Endothelial cell of umbilical vein (primary cell): ENCODE measurements around the gene SAMD4A. TPM values are rescaled to one million over a fixed set of nuclear protein-coding genes. Genes with fewer than 3 reads are reported as not detected.

Experiments used
- BruUV-seq: library from RNA; stranded (reverse); fragments of 400-500 nt; replicated peaks from 2 replicates; lab custom pipeline; 2021; lab: Mats Ljungman, UMichigan
- CTCF ChIA-PET: fragments of 300-600, 350-600 bp; sonication (Branson Sonifier 250); formaldehyde crosslinking; loops from one replicate; lab custom pipeline; 2021; ENCODE audit warnings: antibody characterized with exemption, inconsistent platforms; lab: Charles Lee
- POLR2A ChIA-PET: fragments of 300-600, 350-600 bp; sonication (Branson Sonifier 250); formaldehyde crosslinking; loops from one replicate; lab custom pipeline; 2021; ENCODE audit warnings: antibody characterized with exemption, inconsistent platforms; lab: Charles Lee
- DNase-seq: peaks from one replicate; pipeline ENCODE4 v3.0.0-alpha.2; 2011; ENCODE audit warnings: low read depth, low spot score
- FAIRE-seq: peaks from 2 replicates; lab custom pipeline; 2011; peaks lifted over from hg19 to GRCh38; lab: Jason Lieb, UNC
- H2AFZ ChIP-seq: 2 replicates; pipeline ENCODE4 v1.6.0; 2012; ENCODE audit warnings: low read depth, low read length, control low read depth, inconsistent platforms
- H3K27ac ChIP-seq: 2 replicates; pipeline ENCODE4 v1.5.1; 2011; ENCODE audit warnings: low read depth, mild to moderate bottlenecking, control low read depth, low read length, moderate library complexity; ENCODE audit not compliant: insufficient read depth
- H3K27me3 ChIP-seq, 2 experiments: 2 replicates each; pipeline versions ENCODE4 v1.6.0 to v1.6.1; 2011; ENCODE audit warnings: low read length in 2 of 2, mixed read lengths in 1 of 2; ENCODE audit not compliant: control insufficient read depth in 2 of 2, insufficient read depth in 2 of 2
- H3K36me3 ChIP-seq, 2 experiments: 2 replicates in 1 of 2; 3 replicates in 1 of 2; pipeline ENCODE4 v1.5.1; 2011; ENCODE audit warnings: low read length in 2 of 2, mild to moderate bottlenecking in 1 of 2, moderate library complexity in 1 of 2; ENCODE audit not compliant: control insufficient read depth in 2 of 2, insufficient read depth in 2 of 2; ENCODE audit errors: extremely low read depth in 1 of 2
- H3K4me1 ChIP-seq: 3 replicates; pipeline ENCODE4 v1.5.1; 2011; ENCODE audit warnings: mild to moderate bottlenecking, low read length; ENCODE audit not compliant: control insufficient read depth, insufficient read depth; ENCODE audit errors: extremely low read depth
- H3K4me2 ChIP-seq: 2 replicates; pipeline ENCODE4 v1.6.1; 2011; ENCODE audit warnings: low read length, control low read depth, mixed read lengths; ENCODE audit not compliant: insufficient read depth
- H3K4me3 ChIP-seq, 3 experiments: fragments of 200-600 bp in 1 of 3; sonication (generic), shearing (Covaris generic) in 1 of 3; replicated peaks in 1 of 3; 2 replicates each; pipeline ENCODE4 v1.5.1; 2011 to 2016; ENCODE audit warnings: control low read depth in 3 of 3, low read length in 3 of 3, mild to moderate bottlenecking in 2 of 3, inconsistent platforms in 1 of 3, low read depth in 1 of 3, moderate library complexity in 1 of 3; ENCODE audit not compliant: insufficient read depth in 1 of 3
- H3K79me2 ChIP-seq: 2 replicates; pipeline ENCODE4 v1.6.0; 2012; ENCODE audit warnings: low read length, inconsistent platforms; ENCODE audit not compliant: control insufficient read depth, insufficient read depth
- H3K9ac ChIP-seq: replicated peaks from 2 replicates; pipeline ENCODE3; 2011; ENCODE audit warnings: low read length, control low read depth; ENCODE audit not compliant: insufficient read depth; ENCODE audit errors: extremely low read depth
- H3K9me1 ChIP-seq: replicated peaks from 3 replicates; pipeline ENCODE4 v1.6.0; 2011; ENCODE audit warnings: mild to moderate bottlenecking, low read length; ENCODE audit not compliant: control insufficient read depth, insufficient read depth; ENCODE audit errors: extremely low read depth
- H3K9me3 ChIP-seq: replicated peaks from 2 replicates; pipeline ENCODE4 v1.5.1; 2012; ENCODE audit warnings: low read length, inconsistent platforms; ENCODE audit not compliant: control insufficient read depth, insufficient read depth
- H4K20me1 ChIP-seq: replicated peaks from 2 replicates; pipeline ENCODE3; 2011; ENCODE audit warnings: mild to moderate bottlenecking, low read length; ENCODE audit not compliant: control insufficient read depth, insufficient read depth; ENCODE audit errors: extremely low read depth
- CTCF ChIP-seq, 2 donors: IDR thresholded peaks; 1 replicate in 1 of 2; 2 replicates in 1 of 2; pipeline ENCODE4 v1.5.1; 2011; ENCODE audit warnings: low read length in 2 of 2, mild to moderate bottlenecking in 2 of 2, moderate library complexity in 2 of 2, control low read depth in 1 of 2, inconsistent platforms in 1 of 2, low read depth in 1 of 2; ENCODE audit not compliant: insufficient read depth in 1 of 2; ENCODE audit errors: extremely low read depth in 1 of 2
- EZH2 ChIP-seq: IDR thresholded peaks from 2 replicates; pipeline ENCODE4 v1.6.1; 2012; ENCODE audit warnings: borderline replicate concordance, low read depth, mild to moderate bottlenecking, moderate library complexity, low read length, inconsistent platforms; ENCODE audit not compliant: severe bottlenecking
- FOS ChIP-seq: IDR thresholded peaks from 2 replicates; pipeline ENCODE4 v1.6.1; 2011; ENCODE audit warnings: mild to moderate bottlenecking, low read length, moderate library complexity, borderline replicate concordance; ENCODE audit not compliant: insufficient read depth
- GATA2 ChIP-seq: IDR thresholded peaks from 2 replicates; pipeline ENCODE4 v1.7.0; 2011; ENCODE audit warnings: low read depth, mild to moderate bottlenecking, moderate library complexity, mixed read lengths, low read length; ENCODE audit not compliant: insufficient read length, insufficient read depth
- JUN ChIP-seq: IDR thresholded peaks from 2 replicates; pipeline ENCODE4 v1.6.1; 2011; ENCODE audit warnings: borderline replicate concordance, low read depth; ENCODE audit not compliant: insufficient read length, insufficient read depth
- MYC ChIP-seq: IDR thresholded peaks from one replicate; pipeline ENCODE4 v1.6.1; 2011; ENCODE audit warnings: mild to moderate bottlenecking, low read depth, low read length
- POLR2A ChIP-seq: IDR thresholded peaks from 2 replicates; pipeline ENCODE4 v1.6.1; 2012; ENCODE audit warnings: low read depth, mild to moderate bottlenecking, control low read depth, low read length
- POLR2AphosphoS5 ChIP-seq: IDR thresholded peaks from 2 replicates; pipeline ENCODE4 v1.6.1; 2012; ENCODE audit warnings: low read depth, mild to moderate bottlenecking, control low read depth, low read length, moderate library complexity; ENCODE audit not compliant: insufficient read depth
- dilution Hi-C: fragments of 300-500 bp; cut with MboI; formaldehyde crosslinking; loops from one replicate; pipeline ENCODE4 v1.15.0; 2019; ENCODE audit warnings: low sequenced_read_pairs; ENCODE audit not compliant: extremely low pct_ligation_motif_present
- intact Hi-C: fragments of 100-400 bp; cut with micrococcal nuclease; formaldehyde crosslinking; loops from one replicate; pipeline ENCODE4 v1.10.0; 2022
- polyA plus RNA-seq, 4 experiments: library from polyadenylated mRNA; depleted of rRNA in 3 of 4; stranded (reverse) in 3 of 4; unstranded in 1 of 4; fragments of >200 nt; gene quantifications; 2 replicates each; pipeline versions ENCODE4 v1.2.1 to v1.2.3, GENCODE V29; 2011 to 2012; ENCODE audit warnings: missing spikeins in 1 of 4
- total RNA-seq: library from RNA; stranded (reverse); gene quantifications from 2 replicates; pipeline ENCODE4 v1.2.3, GENCODE V29; 2021
- TF ChIP-seq, protein P1 (sequence below): IDR thresholded peaks from 2 replicates; pipeline ENCODE4 v1.6.1; 2011; ENCODE audit not compliant: insufficient read depth, insufficient read length

Gene SAMD4A
- total and polyA plus RNA-seq, 2 donors (not counting 3 experiments of a cell fraction or from before 2014, with no cell fraction given) = 37.7 to 95.3 TPM

DNA sequence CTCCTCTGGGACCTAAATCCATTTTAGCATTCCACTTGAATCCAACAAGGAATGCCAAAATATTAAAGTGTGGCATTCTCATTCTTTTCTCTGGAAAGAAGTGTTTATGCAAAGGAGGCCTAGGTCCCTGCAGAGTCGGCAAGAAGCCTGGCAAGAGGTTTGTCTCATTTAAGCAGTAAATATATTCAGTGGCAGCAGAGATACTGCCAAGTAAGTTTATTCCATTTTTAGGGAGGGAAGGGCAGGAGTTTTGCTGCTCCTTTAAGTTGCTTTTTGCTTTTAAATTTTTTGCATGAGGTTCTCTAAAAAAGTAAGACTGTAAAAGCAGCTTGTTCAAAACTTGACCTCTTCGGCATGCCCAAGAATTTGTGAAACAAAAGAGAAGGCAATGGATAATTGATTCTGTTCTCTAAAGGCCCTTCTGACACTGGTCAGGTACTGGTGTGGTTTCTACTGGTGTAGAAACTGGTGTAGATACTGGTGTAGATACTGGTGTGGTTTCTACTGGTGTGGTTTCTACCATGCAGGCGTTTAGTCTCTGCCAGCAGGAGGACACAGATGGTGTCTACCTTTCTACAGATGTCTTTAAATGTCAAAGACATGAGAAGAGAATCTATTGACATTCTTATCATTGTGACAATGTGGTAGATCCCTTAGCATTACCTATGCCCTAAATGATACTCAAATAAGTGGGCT, 107.3 kb downstream of the SAMD4A start:
- BruUV-seq = no TSS peak
- FAIRE-seq = no peak
- H3K79me2 ChIP-seq = peaks cover 58% of the 10 kb centered on the region

More for the DNA sequence above, 107.3 kb downstream of the SAMD4A start:
- intact Hi-C loops = no loop called here
- dilution Hi-C loops = no loop called here
- H3K27ac ChIP-seq = no peak overlapping the region
- H3K4me1 ChIP-seq = peaks cover 23% of the 10 kb centered on the region
- no peak overlapping the region for H3K4me3 ChIP-seq
- no peaks in the 10 kb centered on the region for H4K20me1 ChIP-seq
- ChIA-PET CTCF (interaction anchor here (1.6 to 2.0 kb wide), 2 partner anchors 20 to 110 kb away, joined by 7 to 9 read pairs; no protein-coding TSS in a partner anchor), POLR2A (no interaction called here)
- peaks cover 0 to 2% of the 10 kb centered on the region in 2 experiments for H3K36me3 ChIP-seq
- H3K27me3 ChIP-seq = no peaks in the 10 kb centered on the region
- no peak overlapping the region for H3K9ac ChIP-seq
- TF ChIP-seq POLR2A = no peak
- no peak for TF ChIP-seq EZH2
- TF ChIP-seq, protein P1, sequence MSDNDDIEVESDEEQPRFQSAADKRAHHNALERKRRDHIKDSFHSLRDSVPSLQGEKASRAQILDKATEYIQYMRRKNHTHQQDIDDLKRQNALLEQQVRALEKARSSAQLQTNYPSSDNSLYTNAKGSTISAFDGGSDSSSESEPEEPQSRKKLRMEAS = no peak
- no peak for TF ChIP-seq POLR2AphosphoS5
- TF ChIP-seq MYC = no peak
- no peak for TF ChIP-seq CTCF (IDR thresholded peaks at IDR 0.05; ENCODE audit: extremely low read depth in 1 of 2, insufficient read depth in 1 of 2, low read depth in 1 of 2, low read length in 2 of 2)
- no peak for TF ChIP-seq FOS
- no peak for TF ChIP-seq GATA2
- TF ChIP-seq JUN = no peak
- H3K4me2 ChIP-seq = no peak overlapping the region
- no peaks in the 10 kb centered on the region for H3K9me1 ChIP-seq
- no peaks in the 10 kb centered on the region for H3K9me3 ChIP-seq
- no peak overlapping the region for H2AFZ ChIP-seq
- DNase-seq = no peak
